CD4-positive, alpha-beta T cell treated with Interleukin-21 for 1 hour (primary cell): ENCODE measurements around the gene PPP1CC.

Experiments used
- DNase-seq: peaks from one replicate; pipeline ENCODE4 v3.0.0-alpha.2; 2020

Gene PPP1CC

DNA sequence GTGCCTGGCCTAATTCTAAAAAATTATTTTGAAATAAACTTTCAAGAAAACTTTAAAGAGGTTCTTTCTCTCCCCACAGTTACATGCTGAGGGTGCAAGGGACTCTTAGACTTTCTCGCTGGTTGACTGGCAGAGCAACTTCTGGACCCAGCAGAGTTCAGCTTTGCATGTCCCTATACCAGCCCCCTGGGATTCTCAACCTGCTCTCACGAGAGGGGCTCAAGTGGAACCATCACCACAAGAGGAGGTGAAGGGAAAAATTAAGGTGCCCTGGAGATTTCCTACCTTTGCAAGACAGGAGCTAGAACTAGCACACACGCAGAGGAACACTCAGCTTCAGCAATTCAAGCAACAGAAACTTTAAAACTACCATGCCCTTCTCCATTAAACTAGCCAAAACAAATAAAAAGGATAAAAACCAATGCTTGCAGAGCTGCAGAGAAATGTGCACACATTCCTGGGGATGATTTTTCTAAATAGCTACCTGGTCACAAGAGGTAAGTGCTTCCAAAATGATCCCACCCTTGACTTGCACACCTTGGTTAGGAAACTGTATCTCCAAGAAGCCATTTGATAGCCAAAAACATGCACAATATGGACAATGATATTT, 56.3 kb downstream of the PPP1CC start:
- DNase-seq, result no peak

DNA sequence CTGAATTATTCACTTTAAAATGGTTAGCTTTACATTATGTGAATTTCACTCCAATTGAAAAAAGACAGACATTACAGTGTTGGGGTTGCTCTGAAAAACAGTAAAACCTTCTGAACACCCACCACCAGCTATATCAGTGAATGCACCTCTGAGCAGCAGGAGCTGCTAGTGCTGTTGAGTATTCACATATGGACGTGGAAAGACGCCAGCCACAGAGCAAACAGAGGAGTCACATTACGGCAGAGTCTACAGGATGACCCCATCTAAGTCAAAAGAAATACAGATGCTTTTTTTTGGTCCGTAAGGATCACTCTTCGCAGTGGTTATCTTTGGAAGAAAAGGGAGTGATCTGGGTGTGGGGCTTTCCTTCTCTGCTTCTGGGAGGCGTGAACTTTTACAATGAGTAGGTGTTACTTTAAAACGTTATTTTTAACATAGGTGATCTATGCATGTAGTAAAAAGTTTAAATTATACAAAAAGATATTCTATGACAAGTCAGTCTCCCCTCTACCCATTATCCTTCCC, 58.3 kb downstream of the PPP1CC start:
- no peak for DNase-seq

GRCh38 chr12:110683888-110684287, 58.8 kb downstream of the PPP1CC start:
- no peak for DNase-seq

DNA sequence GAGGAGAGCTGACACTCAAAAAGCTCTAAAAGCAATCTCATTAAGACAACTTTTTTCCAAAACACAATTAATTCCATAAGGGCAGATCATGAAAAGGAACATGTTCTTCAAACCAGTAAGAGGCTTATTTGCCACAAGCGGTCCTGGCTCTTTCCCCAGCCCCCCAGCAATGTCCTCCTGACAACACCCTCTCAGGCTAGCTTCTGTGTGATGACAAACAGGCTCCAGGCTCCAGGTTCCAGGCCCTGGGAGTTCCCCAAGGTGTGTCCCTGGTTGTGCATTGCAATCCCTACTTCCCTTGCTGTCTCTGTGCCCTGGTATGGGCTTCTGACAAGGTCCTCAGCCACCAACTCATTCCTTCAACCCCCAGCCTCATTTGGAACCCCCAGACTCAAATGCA, 62.7 kb downstream of the PPP1CC start:
- no peak for DNase-seq

GRCh38 chr12:110679201-110679600, 63.5 kb downstream of the PPP1CC start:
- DNase-seq, result no peak

DNA sequence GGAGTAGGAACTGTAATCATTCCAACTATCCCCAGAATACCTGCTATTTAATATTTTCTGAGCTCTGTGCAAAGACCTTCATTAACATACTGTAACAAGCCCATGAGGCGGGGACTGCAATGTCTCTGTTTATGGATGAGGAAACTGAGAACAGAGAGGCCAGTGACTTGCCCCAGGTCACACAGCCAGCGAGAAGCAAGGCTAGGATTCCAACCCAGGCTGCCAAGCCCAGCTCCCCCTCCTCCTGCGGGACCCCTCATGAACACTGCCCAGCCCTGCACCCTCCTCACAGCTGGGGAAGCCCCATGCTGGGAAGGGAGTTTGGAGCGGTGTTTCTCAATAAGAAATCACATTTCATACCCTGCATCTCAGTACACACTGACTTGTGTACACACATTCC, 64.7 kb downstream of the PPP1CC start:
- no peak for DNase-seq

DNA sequence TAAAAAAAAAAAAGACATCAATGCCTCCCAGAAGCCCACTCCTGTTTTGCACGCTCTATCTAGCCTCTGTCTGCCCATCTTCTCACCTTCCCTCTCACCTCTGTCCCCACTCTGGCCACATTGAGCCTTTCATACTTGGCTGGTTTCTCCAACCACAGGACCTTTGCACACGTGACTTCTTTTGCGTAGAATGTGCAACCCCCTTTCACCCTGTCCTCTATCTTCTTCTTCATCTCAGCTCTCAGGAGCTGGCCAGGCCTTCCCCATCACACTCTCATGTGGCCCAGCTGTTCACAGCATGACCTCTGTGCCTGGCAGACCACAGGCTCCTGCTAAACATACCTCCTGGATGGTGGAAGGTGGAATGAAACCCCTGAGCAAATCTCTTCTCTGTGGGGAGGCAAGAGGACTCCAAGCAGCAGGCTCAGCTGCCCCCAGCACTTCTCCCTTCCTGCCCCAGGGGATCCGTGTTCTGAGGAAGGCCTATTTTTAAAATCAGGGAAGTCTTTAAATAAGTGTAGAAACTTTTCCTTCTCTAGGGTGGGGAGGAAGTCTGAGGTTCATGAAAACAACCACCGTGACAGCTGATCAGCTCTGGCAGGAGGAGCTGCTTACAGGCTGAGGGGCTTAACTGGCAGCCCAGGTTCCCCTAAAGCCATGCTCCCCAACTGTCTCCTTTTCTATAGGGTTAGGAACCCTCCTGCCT, 65.3 kb downstream of the PPP1CC start:
- DNase-seq, result no peak

DNA sequence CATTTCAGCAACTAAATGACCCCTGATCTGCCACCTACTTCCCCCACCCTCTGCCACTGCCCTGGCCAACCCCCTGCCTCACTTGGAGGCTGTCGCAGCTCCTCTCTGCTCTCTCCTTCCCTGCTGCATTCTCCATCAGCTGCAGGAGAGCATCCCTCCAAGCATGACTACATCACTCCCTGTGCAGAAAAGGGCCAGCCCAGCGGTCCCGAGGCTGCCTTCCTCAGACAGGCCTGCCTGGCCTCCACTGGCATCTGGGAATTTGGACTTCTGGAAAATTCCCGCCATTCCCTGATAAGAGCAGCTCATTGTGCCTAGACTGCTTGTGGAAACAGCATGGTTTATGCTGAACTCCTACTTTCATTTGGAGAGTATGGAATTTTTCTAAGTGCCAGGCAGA, 66.5 kb downstream of the PPP1CC start:
- no peak for DNase-seq

DNA sequence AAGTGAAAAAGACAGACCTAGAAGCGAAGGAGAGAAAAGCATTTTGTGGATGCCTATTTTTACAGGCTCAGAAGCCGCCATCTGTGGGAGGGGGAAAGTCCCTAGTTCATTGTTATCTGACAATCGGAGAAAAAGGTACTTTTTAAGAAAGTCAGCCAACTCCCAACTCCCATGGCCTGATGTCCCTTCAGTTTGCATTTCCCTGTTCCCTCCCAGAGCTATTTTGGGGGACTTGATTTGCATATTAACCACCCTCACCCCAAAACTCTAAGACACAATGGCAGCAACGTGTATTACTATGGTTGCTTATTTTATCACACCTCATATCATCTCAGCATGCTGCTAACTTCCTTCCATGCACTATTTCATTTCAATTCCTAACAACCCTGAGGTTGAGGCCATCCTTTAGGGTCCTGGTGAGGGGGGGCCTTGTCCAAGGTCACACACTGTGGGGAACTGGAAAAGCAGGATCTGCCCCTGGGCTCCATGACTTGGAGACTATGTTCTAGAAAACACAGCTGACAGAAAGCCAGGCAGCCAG, 72.5 kb downstream of the PPP1CC start:
- DNase-seq, result peak; percentile 33
